GM12878 (cell line): ENCODE data around the gene PPOX.

Source experiments
- EP300 ChIP-seq, 2 experiments: fragments of 150-350 bp in 1 of 2; IDR thresholded peaks; 2 replicates each; pipeline ENCODE4 v1.6.1; 2011 to 2012; ENCODE audit warnings: low read depth in 2 of 2, low read length in 2 of 2, borderline replicate concordance in 1 of 2, improper control_type of control experiment in 1 of 2, inconsistent platforms in 1 of 2; ENCODE audit not compliant: control insufficient read depth in 1 of 2
- HDAC2 ChIP-seq: fragments of 200-600 bp; sonication (generic); IDR thresholded peaks from 2 replicates; pipeline ENCODE4 v1.6.1; 2017
- MAX ChIP-seq: IDR thresholded peaks from 2 replicates; pipeline ENCODE4 v1.6.1; 2012; ENCODE audit warnings: low read depth, low read length, improper control_type of control experiment
- NFIC ChIP-seq: IDR thresholded peaks from 2 replicates; pipeline ENCODE4 v1.6.1; 2012; ENCODE audit warnings: low read depth, mild to moderate bottlenecking, inconsistent platforms, low read length, moderate library complexity
- NRF1 ChIP-seq: conservative IDR thresholded peaks from 2 replicates; pipeline ENCODE4 v1.6.1; 2011; ENCODE audit warnings: mild to moderate bottlenecking, low read depth, low read length, improper control_type of control experiment
- POLR2AphosphoS2 ChIP-seq: IDR thresholded peaks from 2 replicates; pipeline ENCODE4 v1.6.1; 2011; ENCODE audit warnings: low read depth, mild to moderate bottlenecking, low read length, improper control_type of control experiment, moderate library complexity

- TF ChIP-seq EP300 (IDR thresholded peaks at IDR 0.05; ENCODE audit: borderline replicate concordance in 1 of 2, control insufficient read depth in 1 of 2, low read depth in 2 of 2, low read length in 2 of 2) (no peak), NFIC (no peak), MAX (no peak), NRF1 (no peak), POLR2AphosphoS2 (no peak), HDAC2 (no peak)
These were observed 24.8 kb downstream of the PPOX start for GRCh38 chr1:161190962-161191521.
